Liver (tissue), 9 donors: Measurements from ENCODE around the gene ZAR1. TPM values are rescaled to one million over a fixed set of nuclear protein-coding genes. Genes with fewer than 3 reads are reported as not detected.

Source experiments
- DNase-seq: peaks from one replicate; pipeline ENCODE4 v3.0.0-alpha.2; 2017; ENCODE audit warnings: low spot score
- H3K27ac ChIP-seq, 2 donors: one replicate each; pipeline ENCODE4 v1.7.0; 2013; ENCODE audit warnings: inconsistent platforms in 2 of 2, low read length in 2 of 2, control low read depth in 1 of 2, low read depth in 1 of 2, mild to moderate bottlenecking in 1 of 2
- H3K27me3 ChIP-seq, 4 donors: one replicate each; pipeline versions ENCODE4 v1.6.1 to v1.7.0; 2013; ENCODE audit warnings: low read length in 3 of 4, inconsistent platforms in 1 of 4, mild to moderate bottlenecking in 1 of 4, moderate library complexity in 1 of 4; ENCODE audit not compliant: control insufficient read depth in 4 of 4, insufficient read depth in 4 of 4
- H3K36me3 ChIP-seq, 4 donors: one replicate each; pipeline versions ENCODE4 v1.6.1 to v1.7.0; 2013; ENCODE audit warnings: low read length in 3 of 4, mild to moderate bottlenecking in 3 of 4, low read depth in 1 of 4, moderate library complexity in 1 of 4; ENCODE audit not compliant: control insufficient read depth in 4 of 4, insufficient read depth in 3 of 4
- H3K4me1 ChIP-seq, 4 donors: one replicate each; pipeline versions ENCODE4 v1.6.1 to v1.7.0; 2013; ENCODE audit warnings: low read length in 3 of 4, mild to moderate bottlenecking in 3 of 4, moderate library complexity in 1 of 4; ENCODE audit not compliant: control insufficient read depth in 4 of 4, insufficient read depth in 4 of 4
- H3K4me3 ChIP-seq, 3 donors: one replicate each; pipeline versions ENCODE4 v1.6.1 to v1.7.0; 2013; ENCODE audit warnings: low read length in 3 of 3, control low read depth in 1 of 3, low read depth in 1 of 3, mild to moderate bottlenecking in 1 of 3
- H3K9ac ChIP-seq, 2 donors: one replicate each; pipeline ENCODE4 v1.7.0; 2013; ENCODE audit warnings: low read length in 2 of 2, mild to moderate bottlenecking in 2 of 2, moderate library complexity in 2 of 2, control low read depth in 1 of 2, low read depth in 1 of 2
- H3K9me3 ChIP-seq, 4 donors: one replicate each; pipeline versions ENCODE4 v1.6.1 to v1.7.0; 2013; ENCODE audit warnings: low read length in 3 of 4; ENCODE audit not compliant: control insufficient read depth in 4 of 4
- CTCF ChIP-seq: fragments of 150-350 bp; IDR thresholded peaks from 2 replicates; pipeline ENCODE4 v1.5.1; 2017; ENCODE audit warnings: improper control_type of control experiment, low read depth, low read length; ENCODE audit not compliant: missing input control
- EGR1 ChIP-seq, 2 donors: IDR thresholded peaks; 2 replicates each; pipeline ENCODE4 v1.6.1; 2016 to 2018; ENCODE audit warnings: antibody characterized with exemption in 2 of 2, low read depth in 2 of 2
- FOXA1 ChIP-seq: IDR thresholded peaks from 2 replicates; pipeline ENCODE4 v1.6.1; 2016; ENCODE audit warnings: antibody characterized with exemption
- GABPA ChIP-seq, 2 donors: IDR thresholded peaks in 1 of 2; conservative IDR thresholded peaks in 1 of 2; 2 replicates each; pipeline ENCODE4 v1.6.1; 2016; ENCODE audit warnings: antibody characterized with exemption in 2 of 2, mild to moderate bottlenecking in 1 of 2, moderate library complexity in 1 of 2
- RAD21 ChIP-seq, 2 donors: IDR thresholded peaks; 2 replicates each; pipeline ENCODE4 v1.6.1; 2016; ENCODE audit warnings: antibody characterized with exemption in 2 of 2, mild to moderate bottlenecking in 2 of 2
- SP1 ChIP-seq: IDR thresholded peaks from 2 replicates; pipeline ENCODE4 v1.6.1; 2018; ENCODE audit warnings: antibody characterized with exemption, mild to moderate bottlenecking
- TAF1 ChIP-seq: conservative IDR thresholded peaks from 2 replicates; pipeline ENCODE4 v1.6.1; 2016; ENCODE audit warnings: antibody characterized with exemption, mild to moderate bottlenecking
- YY1 ChIP-seq: IDR thresholded peaks from 2 replicates; pipeline ENCODE4 v1.6.1; 2016; ENCODE audit warnings: antibody characterized with exemption, mild to moderate bottlenecking
- ZBTB33 ChIP-seq: IDR thresholded peaks from 2 replicates; pipeline ENCODE4 v1.6.1; 2016; ENCODE audit warnings: antibody characterized with exemption
- WGBS: extraction: QIAGEN DNeasy Blood & Tissue Kit; methylation state at CpG from one replicate; pipeline ENCODE4 v1.1.7; 2013; 5-methylcytosine and 5-hydroxymethylcytosine counted together
- polyA plus RNA-seq, 2 donors: library from polyadenylated mRNA; stranded (reverse) in 1 of 2; unstranded in 1 of 2; fragments of 200-250 nt in 1 of 2; fragments of >200 nt in 1 of 2; fragmentation: Nextera tagmentation in 1 of 2; extraction: Ambion mirVana in 1 of 2; gene quantifications; one replicate each; pipeline versions ENCODE4 v1.2.1 to v1.2.3, GENCODE V29; 2013 to 2015
- total RNA-seq, 2 donors: library from RNA; depleted of rRNA; stranded (reverse); fragments of >200 nt; gene quantifications; one replicate each; pipeline ENCODE4 v1.2.3, GENCODE V29; 2014
- TF ChIP-seq, protein P1 (sequence below): IDR thresholded peaks from 2 replicates; pipeline ENCODE4 v1.6.1; 2016; ENCODE audit warnings: antibody characterized with exemption, mild to moderate bottlenecking
- TF ChIP-seq, protein P2 (sequence below): IDR thresholded peaks from 2 replicates; pipeline ENCODE4 v1.6.1; 2016; ENCODE audit warnings: antibody characterized with exemption
- donor health status: healthy.
- donor health status: healthy.
- donor health status: healthy.
- donor health status: healthy.
- donor health status: healthy.

The ZAR1 gene
- total and polyA plus RNA-seq, 4 donors, result 0.28 TPM; not detected in 3

DNA sequence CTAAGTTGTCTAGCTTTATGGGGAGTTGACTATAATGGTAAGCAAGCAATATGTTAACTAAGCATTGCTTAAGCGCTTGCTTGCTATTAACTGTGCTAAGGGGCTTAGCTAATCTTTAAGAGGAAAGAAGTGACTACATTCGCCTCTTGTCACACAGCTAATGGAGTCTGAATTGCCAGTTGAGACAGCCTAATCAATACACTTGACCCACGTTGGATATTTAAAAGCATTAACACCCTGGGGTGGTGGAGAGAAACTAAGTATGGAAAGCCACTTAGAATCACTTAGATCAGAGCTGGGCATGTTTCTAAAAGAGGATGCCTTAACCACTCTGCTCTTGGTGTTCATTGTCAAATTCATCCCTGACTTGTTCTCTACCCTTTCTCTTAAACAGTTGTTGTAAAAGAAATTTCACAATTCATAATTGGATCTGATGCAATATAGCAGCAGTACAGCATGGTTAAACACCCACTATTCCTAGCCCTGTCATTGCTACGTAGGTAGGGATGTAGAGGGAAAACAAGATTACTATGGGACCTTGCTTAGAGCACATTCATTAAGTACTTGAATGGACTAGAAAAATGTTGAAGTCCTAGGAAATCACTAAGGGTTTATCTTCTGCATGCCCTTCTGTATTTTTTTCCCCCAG is 3.5 kb downstream of the ZAR1 start (continued):
- TF ChIP-seq, protein P1, sequence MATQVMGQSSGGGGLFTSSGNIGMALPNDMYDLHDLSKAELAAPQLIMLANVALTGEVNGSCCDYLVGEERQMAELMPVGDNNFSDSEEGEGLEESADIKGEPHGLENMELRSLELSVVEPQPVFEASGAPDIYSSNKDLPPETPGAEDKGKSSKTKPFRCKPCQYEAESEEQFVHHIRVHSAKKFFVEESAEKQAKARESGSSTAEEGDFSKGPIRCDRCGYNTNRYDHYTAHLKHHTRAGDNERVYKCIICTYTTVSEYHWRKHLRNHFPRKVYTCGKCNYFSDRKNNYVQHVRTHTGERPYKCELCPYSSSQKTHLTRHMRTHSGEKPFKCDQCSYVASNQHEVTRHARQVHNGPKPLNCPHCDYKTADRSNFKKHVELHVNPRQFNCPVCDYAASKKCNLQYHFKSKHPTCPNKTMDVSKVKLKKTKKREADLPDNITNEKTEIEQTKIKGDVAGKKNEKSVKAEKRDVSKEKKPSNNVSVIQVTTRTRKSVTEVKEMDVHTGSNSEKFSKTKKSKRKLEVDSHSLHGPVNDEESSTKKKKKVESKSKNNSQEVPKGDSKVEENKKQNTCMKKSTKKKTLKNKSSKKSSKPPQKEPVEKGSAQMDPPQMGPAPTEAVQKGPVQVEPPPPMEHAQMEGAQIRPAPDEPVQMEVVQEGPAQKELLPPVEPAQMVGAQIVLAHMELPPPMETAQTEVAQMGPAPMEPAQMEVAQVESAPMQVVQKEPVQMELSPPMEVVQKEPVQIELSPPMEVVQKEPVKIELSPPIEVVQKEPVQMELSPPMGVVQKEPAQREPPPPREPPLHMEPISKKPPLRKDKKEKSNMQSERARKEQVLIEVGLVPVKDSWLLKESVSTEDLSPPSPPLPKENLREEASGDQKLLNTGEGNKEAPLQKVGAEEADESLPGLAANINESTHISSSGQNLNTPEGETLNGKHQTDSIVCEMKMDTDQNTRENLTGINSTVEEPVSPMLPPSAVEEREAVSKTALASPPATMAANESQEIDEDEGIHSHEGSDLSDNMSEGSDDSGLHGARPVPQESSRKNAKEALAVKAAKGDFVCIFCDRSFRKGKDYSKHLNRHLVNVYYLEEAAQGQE, result no peak
- TF ChIP-seq GABPA (IDR thresholded peaks at IDR 0.05 in 1 of 2, conservative IDR thresholded peaks at IDR 0.05 in 1 of 2), result no peak
- TF ChIP-seq RAD21 (IDR thresholded peaks at IDR 0.05), result no peak
- no peak for TF ChIP-seq SP1
- TF ChIP-seq TAF1, result no peak

GRCh38 chr4:48495941-48496340 is 5.9 kb downstream of the ZAR1 start:
- TF ChIP-seq CTCF, result no peak
- no peak for TF ChIP-seq EGR1 (IDR thresholded peaks at IDR 0.05; ENCODE audit: low read depth in 2 of 2)
- TF ChIP-seq, protein P2, sequence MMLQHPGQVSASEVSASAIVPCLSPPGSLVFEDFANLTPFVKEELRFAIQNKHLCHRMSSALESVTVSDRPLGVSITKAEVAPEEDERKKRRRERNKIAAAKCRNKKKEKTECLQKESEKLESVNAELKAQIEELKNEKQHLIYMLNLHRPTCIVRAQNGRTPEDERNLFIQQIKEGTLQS, result no peak
- no peak for TF ChIP-seq YY1
- Histone ChIP-seq H3K27me3 (peaks cover 0 to 9% (median 3%) of the 10 kb centered on the region in 4 donors), H3K9me3 (peaks cover 0 to 9% (median 3%) of the 10 kb centered on the region in 4 donors), H3K4me3 (no peak overlapping the region), H3K4me1 (no peaks in the 10 kb centered on the region), H3K9ac (no peak overlapping the region), H3K36me3 (peaks cover 0 to 12% (median 5%) of the 10 kb centered on the region in 4 donors), H3K27ac (no peak overlapping the region)
- 95% methylated on average over 2 of the region's 2 CpGs for WGBS
- DNase-seq, result no peak

- no peak for DNase-seq
- H3K4me3 ChIP-seq, result no peak overlapping the region
- H3K9ac ChIP-seq, result no peak overlapping the region
- no peak for TF ChIP-seq ZBTB33
- no peak for TF ChIP-seq FOXA1
- no peak for TF ChIP-seq YY1
- no peak for TF ChIP-seq SP1
- no peak overlapping the region for H3K27ac ChIP-seq
- H3K9me3 ChIP-seq, result no peaks in the 10 kb centered on the region
- WGBS, result 92% methylated on average over 4 of the region's 4 CpGs
- no peaks in the 10 kb centered on the region for H3K4me1 ChIP-seq
- peaks cover 0 to 12% (median 5%) of the 10 kb centered on the region in 4 donors for H3K36me3 ChIP-seq
- no peaks in the 10 kb centered on the region for H3K27me3 ChIP-seq
These were observed 8.8 kb downstream of the ZAR1 start for GRCh38 chr4:48498895-48499294.
